GM21360 (cell line): ENCODE results near the gene POFUT2.

Experiments
- ATAC-seq: cut with Tn5 transposase; IDR thresholded peaks from one replicate; pipeline ENCODE4 v1.9.1; 2021; ENCODE audit warnings: mild to moderate bottlenecking, moderate library complexity; ENCODE audit not compliant: unreplicated experiment

POFUT2 gene

DNA sequence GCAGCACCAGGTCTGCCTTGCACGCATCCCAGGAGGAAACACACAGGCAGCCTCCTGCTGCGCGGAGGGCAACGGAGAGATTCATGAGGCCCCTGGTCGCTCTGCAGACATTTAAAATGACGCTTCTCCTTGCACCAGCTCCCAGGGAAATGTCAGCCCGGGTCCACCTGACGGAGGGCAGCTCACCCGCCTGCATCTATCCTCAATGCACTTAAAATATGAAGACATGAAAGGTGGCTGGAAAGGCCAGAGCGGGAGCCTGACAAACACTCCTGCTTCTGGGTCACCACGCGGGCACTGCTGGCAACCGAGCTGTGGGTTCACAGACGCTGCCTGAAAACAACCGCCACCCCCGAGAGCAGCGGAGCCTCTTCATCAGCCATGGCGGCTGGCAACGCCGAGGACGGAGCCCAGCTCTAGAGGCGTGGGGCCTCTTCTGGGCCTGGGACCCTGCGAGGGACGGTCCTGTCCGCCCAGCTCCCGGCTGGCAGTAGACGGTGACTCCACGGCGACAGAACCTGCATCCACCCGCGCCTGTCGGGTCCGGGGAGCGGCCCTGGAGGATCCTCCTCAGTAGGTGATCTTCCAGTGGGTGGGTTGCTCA, 22.7 kb downstream of the POFUT2 start:
- ATAC-seq = no peak

DNA sequence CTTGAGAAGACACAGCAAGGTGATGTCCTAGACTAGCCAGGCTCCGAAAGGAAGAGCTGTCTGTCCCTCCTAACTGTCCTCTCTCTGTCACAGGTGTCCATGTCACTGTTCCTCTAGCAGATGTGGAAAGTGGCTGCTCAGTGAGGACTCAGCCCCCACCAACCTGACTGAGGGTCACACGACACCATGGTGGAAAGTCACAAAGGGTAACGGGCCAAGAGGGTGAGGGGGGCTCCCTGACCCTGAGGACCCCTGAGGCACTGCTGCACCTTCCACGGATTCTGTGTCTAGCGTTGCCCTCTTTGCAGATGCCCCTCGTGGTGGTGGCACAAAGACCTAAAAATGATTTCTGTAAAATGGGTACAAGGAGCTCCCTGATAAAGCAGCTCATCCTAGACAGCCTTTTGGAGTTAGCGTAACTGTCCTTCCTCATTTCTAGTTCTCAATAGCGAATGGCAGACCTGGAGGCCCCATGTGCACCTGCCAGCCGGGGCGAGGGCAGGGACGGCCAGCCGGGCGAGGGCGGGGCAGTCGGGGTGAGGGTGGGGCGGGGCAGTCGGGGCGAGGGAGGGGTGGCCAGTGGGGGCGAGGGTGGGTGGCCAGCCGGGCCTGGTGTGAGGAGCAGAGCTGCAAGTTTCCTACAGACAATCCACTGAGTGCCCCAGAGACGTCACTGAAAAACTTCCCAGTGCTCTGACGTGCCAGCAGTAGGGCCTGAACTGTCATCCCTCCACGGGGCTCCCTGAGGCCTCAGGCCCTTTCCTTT, 23.4 kb downstream of the POFUT2 start:
- no peak for ATAC-seq

DNA sequence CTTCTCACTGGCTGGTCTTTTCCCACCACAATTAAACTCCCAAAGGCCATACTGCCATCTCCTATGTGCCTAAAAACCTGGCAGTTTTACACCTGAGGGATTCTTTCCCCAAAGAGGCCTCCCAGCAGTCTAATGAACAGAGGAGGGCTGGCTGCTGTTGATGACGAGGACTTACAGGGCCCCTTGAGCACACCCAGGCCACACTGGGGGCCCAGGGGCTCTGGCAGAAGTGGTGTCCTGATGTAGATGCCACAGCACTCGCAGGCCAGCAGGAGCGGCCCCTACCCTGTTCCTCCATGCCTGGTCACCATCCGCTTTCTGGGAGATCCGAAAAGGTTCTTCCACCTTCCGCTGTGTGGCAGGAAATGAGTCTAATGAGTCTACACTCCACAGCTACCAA, 24.2 kb downstream of the POFUT2 start:
- no peak for ATAC-seq

DNA sequence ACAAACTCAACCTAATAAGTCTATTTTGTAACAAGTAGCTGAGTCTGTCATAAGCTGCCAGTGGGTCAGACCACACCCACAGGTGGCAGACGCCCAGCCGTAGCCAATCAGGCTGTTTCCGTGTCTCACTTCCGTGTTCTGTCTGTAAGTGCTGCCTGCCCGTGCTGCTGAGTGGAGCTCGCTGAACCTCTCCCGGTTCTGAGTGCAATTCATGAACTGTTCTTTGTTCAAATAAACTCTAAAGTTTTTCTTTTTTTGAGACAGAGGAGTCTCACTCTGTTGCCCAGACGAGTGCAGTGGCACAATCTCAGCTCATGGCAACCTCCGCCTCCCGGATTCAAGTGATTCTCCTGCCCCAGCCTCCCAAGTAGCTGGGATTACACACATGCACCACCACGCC, 25.1 kb downstream of the POFUT2 start:
- no peak for ATAC-seq

DNA sequence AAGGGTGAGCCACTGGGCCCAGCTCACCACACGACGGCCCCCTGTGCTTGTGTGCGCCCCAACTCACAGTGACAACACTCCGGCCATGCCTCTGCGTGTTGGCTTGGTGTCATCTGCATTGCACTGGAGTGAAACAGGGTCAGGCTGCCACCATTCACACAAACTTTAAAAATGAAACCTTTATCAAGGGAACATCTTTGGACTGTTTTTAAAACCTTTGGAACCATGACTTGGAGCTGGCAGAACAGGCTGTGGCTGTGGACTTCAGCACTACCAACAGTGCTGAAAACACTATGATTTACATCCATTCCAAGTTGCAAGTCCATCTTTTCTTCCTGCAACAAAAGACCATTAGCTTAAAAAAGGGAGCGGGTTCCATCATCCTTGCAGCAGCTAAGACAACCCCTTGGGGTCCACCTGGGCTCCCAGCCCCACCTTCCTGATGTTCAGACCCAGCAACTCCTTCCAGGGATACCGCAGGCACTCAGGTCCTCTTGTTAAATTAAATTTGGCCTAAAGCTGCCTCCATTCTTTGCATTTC, 25.6 kb downstream of the POFUT2 start:
- ATAC-seq = no peak

DNA sequence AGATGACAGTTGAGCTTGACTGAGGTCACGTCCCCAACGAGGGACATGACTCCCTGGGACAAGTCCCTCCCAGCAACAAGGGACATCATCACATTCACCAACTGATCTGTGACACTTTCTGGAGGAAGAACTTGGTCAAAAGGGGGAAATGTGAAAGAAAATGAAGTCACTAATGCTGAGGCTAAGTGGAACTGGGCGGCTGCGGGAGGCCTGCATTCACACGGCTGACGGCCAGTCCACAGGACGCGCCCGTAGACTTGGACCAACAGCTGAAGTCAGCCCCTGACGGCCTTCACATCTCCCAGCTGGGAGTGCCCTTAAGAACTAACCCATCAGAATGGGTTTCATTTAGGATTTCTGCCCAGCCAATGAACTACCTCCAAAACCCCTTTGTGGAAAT, 26.6 kb downstream of the POFUT2 start:
- ATAC-seq = no peak

DNA sequence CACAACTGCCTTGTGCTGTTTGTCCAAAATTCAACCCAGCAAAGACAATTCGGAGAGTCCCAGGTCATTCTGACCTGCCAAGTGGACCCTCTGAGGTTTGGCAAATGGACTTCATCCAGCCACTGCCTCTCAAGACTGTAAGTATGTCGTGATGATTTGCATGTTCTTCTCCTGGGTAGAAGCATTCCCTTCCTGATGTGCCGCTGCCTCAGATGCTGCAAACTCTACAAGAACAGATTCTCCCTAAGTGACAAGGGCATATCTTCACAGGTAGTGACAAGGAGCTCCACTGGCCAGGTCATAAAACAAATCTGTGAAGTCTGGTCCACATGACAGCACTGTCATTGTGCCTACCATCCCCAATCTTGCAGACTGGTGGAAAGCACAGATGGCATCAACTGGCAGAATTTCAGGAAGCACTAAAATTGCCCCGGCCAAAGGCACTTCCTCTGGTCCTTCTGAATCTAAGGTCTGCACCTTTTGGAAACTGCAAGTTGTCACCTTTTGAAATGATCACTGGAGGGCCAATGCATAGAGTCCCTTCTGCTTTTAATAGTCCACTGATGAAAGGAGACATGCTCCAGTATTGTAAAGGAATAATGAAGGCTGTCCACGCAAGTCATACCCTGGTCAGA, 27.4 kb downstream of the POFUT2 start:
- ATAC-seq = no peak

DNA sequence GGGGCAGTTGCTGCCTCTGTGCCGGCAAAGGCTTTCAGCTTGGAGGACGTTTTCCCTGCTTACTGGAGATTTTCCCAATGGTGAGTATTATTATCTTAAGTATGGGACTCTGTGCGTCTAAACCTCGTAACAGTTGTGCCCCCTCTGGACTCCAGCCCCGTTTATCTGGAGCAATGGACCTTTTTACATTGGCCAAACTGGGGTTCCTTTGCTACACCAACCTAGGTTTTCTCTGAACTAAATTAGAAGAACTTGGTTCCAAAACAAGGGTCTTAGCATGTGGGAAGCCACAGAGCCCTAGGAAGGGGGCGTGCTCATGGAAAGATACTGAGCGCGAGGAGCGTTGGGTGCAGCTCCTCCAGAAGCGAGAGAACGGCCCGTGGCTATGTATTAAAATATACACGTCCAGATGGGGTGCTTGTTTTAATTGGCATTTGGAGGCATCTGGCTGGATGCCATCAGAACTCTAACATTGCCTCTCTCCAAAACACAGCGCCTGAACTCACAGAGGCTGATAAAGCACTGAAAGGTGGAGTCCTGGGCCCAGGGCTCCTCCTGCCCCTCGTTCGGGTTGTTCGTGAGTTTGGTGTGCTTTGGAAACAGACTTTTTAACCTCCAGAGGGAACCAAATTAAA, 28.4 kb downstream of the POFUT2 start:
- ATAC-seq = no peak

DNA sequence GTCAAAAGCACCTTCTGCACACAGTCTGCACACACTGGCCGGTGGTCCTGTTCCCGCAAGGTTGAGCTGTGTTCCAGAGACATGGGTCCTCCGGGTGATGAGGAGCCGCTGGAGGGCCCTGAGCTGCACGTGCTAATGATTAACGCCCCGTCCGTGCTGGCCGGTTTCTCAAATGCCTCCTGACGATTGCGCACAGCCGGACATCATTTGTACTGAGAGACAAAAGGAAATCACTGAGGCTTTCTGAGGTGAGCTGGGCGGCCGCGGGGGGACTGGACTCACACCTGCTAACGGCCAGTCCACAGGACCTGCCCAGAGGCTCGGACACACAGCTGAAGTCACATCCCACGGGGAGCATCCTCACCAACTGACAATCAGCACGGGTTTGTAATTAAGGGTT, 29.2 kb downstream of the POFUT2 start:
- no peak for ATAC-seq

DNA sequence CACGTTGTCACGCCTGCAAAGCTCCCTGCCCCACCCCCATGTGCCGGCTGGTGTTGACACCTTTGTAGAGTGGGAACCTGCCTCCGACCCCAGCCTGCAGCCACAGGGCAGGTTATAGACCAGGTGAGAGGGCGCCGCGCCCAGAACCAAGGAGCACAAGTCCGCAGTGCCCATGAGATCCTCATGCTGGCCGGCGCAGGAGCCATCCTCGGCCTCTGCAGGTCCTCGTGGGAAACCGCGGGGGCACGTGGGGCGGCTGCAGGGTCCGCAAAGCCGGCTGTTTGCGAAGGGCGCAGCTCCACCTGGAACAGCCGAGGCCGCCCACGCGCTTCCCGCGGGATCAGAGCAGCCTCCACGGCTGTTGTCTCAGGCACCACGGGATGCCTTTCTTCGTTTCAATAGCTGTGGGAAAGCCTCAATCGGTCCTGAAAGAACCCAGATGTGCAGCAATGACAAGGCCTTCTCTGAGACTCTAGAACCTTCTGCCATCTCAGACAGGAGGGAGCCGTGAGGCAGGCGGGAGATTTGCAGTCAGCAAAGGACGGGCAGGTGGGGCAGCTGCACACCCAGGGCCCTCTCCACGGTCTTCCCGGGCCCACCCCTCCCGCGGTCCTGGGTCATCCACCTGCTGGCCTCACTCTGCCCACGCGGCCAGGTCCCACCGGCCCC, 29.9 kb downstream of the POFUT2 start:
- no peak for ATAC-seq

DNA sequence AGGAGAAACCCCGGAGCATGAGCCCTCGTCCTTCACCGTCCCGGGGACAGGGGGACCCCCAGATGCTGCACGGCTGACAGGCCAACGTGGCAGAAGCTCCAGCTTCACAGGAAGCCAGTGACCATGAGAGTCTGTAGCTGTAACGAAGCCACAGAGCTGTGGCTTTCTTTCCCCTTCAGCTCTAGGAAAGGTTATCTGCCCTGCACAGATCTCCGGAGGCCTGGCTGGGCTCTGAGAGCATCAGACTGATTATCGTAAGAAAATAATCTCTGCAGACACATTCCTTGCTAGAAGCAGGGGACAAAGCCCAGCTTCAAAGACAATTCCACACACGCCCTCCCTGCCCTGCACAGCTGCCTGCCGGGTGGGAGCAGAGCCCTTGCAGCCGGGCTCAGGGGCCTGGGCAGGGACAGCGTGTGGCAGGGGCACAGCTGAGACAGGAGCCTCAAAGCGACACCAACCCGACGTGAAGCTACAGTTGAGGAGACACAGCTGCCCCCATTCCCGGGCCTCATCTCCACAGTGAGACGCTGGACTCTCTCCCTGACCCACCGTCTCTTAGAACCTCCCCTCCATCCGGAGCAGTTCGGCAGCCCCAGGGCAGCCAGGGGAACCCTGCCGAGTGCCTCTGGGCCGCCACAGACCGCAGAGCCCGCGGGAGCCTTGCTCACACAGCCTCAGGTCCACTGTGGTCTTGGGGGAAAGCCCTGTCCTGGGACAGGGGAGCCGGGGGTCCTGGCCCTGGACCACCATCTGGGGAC, 30.6 kb downstream of the POFUT2 start:
- no peak for ATAC-seq

DNA sequence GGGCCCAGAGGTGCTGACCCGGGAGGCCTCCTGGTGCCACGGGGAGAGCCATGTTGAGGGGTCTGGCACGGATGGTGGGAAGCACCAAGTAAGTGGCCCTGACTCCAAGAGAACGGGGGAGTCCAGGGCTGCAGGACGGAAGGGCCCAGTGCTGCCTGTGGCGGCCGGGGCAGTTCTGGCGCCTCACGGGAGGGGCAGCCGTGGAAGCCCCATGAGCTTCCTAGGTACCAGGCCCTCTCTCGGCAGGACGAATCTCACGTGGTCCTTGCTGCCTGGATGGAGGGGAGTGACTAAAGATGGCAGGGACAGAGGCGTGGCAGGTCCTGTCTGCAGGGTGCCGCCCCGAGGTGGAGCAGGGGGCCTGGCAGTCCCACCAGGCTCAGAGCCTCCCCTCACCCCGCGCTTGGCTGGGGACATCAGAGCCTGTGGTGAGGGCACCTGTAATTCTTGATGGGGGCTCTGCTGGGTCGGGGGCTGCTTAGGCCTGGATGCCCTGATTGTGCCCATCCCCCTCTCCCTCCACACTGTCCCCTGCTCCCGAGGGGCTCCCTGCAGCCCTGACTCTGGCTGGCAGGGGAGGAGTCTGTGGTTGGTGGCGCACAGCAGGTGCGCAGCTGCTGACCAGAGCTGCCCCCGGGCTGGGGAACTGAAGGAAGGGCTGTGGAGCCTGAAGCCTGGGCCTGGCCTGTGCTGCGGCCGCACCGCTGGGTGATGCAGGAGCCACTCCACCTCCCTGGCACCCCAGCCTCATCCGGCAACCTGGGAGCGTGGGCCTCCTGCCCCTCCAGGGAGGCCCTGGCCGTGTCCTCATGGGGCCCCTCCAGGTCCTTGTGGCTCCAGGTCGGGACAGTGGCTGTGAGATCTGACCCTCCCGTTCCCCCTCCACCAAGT, 31.4 kb downstream of the POFUT2 start:
- no peak for ATAC-seq

DNA sequence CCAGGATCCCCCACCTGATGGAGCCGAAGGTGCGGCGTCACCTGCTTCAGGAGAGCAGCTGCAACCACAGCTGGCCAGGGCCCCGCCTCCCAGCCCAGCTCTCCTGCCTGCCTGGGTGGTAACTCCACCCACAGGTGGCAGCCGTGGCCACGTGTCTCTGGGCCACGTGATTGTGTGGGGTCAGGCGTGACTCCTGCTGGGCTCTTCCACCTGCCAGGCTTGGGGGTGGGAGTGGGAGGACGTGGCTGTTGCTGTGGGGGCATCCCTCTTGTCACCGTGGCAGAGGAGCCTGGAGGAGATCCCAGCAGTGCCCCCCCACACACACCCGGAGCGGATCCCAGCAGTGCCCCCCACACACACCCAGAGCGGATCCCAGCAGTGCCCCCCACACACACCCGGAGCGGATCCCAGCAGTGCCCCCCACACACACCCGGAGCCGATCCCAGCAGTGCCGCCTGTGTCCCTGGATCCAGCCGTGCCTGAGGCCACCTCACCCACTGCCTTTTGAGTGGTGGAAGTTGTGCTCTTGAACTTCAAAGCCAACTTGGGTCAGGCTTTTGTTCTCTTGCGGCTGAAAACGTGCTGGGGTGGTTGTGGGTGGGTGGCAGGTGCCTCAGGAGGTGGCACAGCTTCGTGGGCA, 32.2 kb downstream of the POFUT2 start:
- ATAC-seq = no peak

DNA sequence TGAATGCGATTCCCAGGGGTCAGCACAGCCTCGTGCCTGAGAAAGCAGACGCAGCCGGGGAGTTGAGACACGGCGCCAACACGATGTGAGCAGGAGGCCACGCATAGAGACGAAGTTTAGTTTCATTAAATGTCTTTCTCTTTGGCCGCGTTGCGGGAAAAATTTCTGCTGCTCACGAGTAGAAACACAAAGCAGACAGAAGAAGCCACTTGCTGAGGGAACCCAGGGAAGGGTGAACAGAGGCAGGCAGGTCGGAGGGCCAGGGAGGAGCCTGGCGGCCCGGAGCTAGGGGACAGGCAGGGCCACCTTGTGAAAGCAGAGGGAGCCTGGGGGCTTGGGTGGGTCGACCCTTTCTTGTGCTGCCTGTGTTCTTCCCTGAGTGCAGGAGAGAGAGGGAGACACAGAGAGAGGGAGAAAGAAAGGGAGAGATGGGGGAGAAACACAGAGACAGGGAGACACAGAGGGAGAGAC, 33.2 kb downstream of the POFUT2 start:
- no peak for ATAC-seq

DNA sequence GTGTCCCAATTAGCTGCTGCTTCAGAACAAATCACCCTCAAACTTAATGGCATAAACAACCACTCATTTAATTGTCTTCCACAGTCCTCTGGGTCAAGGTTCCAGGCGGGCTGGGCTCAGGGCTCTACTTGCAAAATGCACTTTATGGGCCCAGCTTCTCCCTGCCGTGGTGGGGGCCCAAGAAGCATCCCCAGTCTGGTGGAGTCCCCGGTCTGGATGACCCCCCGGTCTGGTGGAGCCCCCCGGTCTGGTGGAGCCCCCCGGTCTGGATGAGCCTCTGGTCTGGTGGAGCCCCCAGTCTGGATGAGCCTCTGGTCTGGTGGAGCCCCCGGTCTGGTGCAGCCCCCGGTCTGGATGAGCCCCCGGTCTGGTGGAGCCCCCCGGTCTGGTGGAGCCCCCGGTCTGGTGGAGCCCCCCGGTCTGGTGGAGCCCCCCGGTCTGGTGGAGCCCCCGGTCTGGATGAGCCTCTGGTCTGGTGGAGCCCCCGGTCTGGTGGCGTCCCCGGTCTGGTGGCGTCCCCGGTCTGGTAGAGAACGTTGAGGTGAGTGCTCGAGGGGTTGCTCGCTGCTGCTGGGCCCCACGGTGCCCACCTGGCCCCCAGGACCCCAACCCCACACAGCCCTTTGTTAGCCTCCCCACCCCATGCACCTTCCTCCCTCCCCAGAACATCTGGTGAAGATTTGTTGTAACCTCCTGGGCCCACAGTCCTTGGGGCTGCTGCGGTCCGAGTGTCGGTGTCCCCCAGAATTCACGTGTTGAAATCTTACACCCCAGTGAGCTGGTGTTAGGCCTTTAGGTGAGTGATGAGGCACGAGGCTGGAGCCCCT, 33.8 kb downstream of the POFUT2 start:
- ATAC-seq = no peak

DNA sequence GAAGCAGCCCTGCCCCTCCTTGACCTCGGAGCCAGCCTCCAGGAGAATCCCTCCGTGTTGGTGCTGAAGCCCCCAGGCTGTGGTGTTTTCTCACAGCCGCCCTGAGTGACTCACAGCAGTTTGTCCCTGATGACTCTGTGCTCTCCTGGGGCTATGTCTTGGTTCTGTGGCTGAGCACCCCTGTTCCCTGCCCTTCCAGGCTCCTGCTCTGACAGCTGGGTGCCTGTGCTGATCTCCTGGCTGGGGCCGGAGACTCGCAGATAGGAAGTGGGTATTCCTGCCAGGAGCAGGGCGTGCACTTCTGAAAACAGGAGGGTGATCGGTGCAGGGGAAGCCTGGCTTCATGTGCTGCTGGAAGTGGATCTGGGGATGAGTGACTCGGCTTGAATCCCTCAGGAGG, 34.5 kb downstream of the POFUT2 start:
- ATAC-seq = no peak

DNA sequence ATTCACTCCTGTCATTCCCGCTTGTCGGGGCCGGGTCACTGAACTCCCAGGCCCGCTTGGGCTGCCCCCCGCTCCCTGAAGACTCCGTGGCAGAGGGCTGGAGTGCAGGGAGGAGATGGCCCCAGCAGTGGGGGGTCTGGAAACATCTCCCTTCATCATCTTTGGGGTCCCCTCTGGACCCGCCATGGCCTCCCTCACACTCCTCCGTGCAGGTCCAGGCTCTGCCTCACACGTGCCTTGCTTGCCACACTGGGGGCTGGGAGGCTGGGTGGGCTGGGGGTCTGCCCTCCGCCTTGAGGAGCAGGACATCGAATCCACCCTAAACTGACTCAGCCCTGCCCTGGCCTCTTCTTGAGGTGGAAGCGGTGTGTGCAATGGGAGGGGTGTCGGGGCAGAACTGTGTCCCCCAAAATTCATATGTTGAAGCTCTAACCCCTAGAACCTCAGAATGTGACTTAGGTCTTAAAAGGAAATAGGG, 35.2 kb downstream of the POFUT2 start:
- ATAC-seq = no peak
